ENCODE results near the gene RARA.
A peak's percentile ranks its signal among the peaks of the same experiment; 100 is the strongest.
"Not testable (repeated sequence)": the region's sequence is repeated elsewhere in the genome, so short reads cannot be mapped to it uniquely, and the experiment has no call there.

RARA gene

DNA sequence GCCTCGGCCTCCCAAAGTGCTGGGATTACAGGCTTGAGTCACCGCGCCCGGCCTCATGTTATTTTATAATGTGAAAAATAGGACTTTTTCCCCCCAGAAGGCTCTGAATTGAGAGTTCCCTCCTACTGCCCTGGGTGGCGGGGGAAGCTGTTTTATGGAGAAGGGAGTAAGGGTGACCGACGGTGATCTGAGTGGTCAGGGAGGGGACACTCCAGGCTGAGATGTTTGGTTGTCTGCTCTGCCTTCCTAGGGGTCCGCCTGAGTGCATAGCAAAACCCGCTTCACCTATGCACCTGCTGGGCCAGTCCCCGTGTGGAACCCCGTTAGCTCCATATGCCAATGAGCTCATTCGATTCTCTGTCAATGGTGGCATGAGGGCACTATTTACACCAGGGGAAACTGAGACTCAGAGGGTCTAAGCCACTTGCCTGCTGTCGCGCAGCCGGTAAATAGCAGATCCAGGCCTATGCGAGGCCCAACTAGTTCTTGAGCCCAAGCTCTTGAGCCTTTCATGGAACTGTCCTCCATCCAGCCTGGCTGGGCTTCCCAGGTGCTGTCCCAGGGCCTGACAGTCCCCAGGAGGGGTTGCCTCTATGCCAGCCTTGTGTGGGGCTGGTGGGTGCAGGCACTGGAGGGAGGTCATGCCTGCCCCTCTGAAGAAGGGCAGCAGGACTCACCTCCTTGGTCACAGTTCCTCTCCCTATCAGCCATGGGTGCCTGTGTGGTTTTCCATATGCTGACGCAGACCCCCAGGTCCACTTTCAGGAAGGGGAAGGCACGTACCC lies 57.3 kb downstream of the RARA start:
- H3K27ac ChIP-seq (ENCODE audit: low read length): no peak overlapping the region; the same call in 1 of the 2 replicates
- TF ChIP-seq EZH2 (IDR thresholded peaks at IDR 0.05; ENCODE audit: borderline replicate concordance, low read depth, low read length, severe bottlenecking): no peak
- TF ChIP-seq CTCF (IDR thresholded peaks at IDR 0.05; ENCODE audit: borderline replicate concordance, extremely low read depth, low read length, poor library complexity, severe bottlenecking): no peak
- 0 out of 2 replicates have a peak overlapping the region, but pooled peaks have one; percentile 9 for H3K9ac ChIP-seq (ENCODE audit: low read depth, low read length)
- H3K36me3 ChIP-seq (ENCODE audit: insufficient read depth, low read length): no peaks in the 10 kb centered on the region
- no peaks in the 10 kb centered on the region for H3K9me3 ChIP-seq (ENCODE audit: insufficient read depth, low read length, severe bottlenecking)
- H2AFZ ChIP-seq (ENCODE audit: low read depth, low read length): no peak overlapping the region
- peaks cover 26% of the 10 kb centered on the region for H3K4me1 ChIP-seq (ENCODE audit: insufficient read depth, low read length)
- ATAC-seq (ENCODE audit: insufficient read depth, low read depth) (no peak), DNase-seq (no peak)
- no peaks in the 10 kb centered on the region for H3K27me3 ChIP-seq (ENCODE audit: insufficient read depth, low read length, poor library complexity)
- no peaks in the 10 kb centered on the region for H3K79me2 ChIP-seq (ENCODE audit: insufficient read depth, low read length)
- H3K4me2 ChIP-seq (ENCODE audit: insufficient read depth, low read length): no peak overlapping the region
- no peaks in the 10 kb centered on the region for H4K20me1 ChIP-seq (ENCODE audit: insufficient read depth, low read length)
- no peak overlapping the region for H3K4me3 ChIP-seq (ENCODE audit: low read depth in 1 of 2, low read length in 2 of 2)

DNA sequence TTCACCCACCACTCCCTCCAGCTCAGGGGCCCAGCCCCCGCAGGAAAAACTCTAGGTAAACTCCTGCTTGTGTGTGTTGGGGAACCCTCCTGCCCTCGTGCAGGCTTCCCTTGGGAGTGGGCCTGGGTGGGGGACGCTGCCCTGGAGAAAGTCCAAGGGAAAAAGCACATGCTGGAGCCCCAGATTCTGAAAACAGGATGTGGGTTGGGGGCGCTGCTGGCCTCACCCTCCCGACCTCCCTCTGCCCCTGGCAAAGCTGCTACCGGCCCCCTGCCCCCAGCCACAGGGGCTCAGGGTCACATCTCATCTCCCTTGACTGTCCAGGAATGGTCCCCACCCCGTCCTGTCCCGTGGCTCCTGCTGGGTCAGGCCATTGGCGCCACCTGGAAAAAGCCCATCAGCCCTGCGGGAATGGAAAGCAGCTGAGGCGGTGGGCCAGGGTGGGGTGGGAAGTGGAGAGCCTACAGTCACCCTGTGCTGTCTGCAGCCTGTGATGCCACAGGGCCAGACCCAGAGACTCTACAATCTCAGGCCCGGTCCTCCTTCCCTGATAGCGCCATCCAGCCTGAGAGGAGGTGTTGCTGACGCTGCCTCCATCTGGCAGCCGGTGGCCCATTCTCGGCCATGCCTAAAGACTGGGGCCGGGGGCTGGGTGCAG lies 58.0 kb downstream of the RARA start:
- Histone ChIP-seq H3K27ac (ENCODE audit: low read length) (no peak overlapping the region), H3K4me1 (ENCODE audit: insufficient read depth, low read length) (peaks cover 24% of the 10 kb centered on the region), H3K4me3 (ENCODE audit: low read depth in 1 of 2, low read length in 2 of 2) (no peak overlapping the region), H3K4me2 (ENCODE audit: insufficient read depth, low read length) (no peak overlapping the region), H3K27me3 (ENCODE audit: insufficient read depth, low read length, poor library complexity) (no peaks in the 10 kb centered on the region), H3K9me3 (ENCODE audit: insufficient read depth, low read length, severe bottlenecking) (no peaks in the 10 kb centered on the region), H3K79me2 (ENCODE audit: insufficient read depth, low read length) (no peaks in the 10 kb centered on the region), H3K36me3 (ENCODE audit: insufficient read depth, low read length) (no peaks in the 10 kb centered on the region), H3K9ac (ENCODE audit: low read depth, low read length) (no peak overlapping the region), H2AFZ (ENCODE audit: low read depth, low read length) (no peak overlapping the region), H4K20me1 (ENCODE audit: insufficient read depth, low read length) (no peaks in the 10 kb centered on the region)
- no peak for ATAC-seq (ENCODE audit: insufficient read depth, low read depth)
- no peak for DNase-seq
- TF ChIP-seq CTCF (IDR thresholded peaks at IDR 0.05; ENCODE audit: borderline replicate concordance, extremely low read depth, low read length, poor library complexity, severe bottlenecking) (no peak), EZH2 (IDR thresholded peaks at IDR 0.05; ENCODE audit: borderline replicate concordance, low read depth, low read length, severe bottlenecking) (no peak)

DNA sequence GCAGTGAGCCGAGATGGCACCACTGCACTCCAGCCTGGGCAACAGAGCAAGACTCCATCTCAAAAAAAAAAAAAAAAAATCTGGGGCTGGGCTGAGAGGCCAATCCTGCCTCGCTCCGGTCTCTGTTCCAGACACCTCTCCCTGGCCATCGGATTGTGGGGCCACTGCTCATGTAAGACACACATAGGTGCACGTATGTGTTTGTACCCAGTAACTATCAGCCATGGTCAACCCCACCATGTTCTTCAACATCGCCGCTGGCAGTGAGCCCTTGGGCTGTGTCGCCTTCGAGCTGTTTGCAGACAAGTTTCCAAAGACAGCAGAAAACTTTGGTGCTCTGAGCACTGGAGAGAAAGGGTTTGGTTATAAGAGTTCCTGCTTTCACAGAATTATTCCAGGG lies 58.7 kb downstream of the RARA start:
- H3K4me2 ChIP-seq (ENCODE audit: insufficient read depth, low read length): not testable (repeated sequence)

GRCh38 chr17:40369923-40370322 lies 60.9 kb downstream of the RARA start:
- Histone ChIP-seq H3K4me2 (ENCODE audit: insufficient read depth, low read length) (no peak overlapping the region), H3K27me3 (ENCODE audit: insufficient read depth, low read length, poor library complexity) (no peaks in the 10 kb centered on the region), H3K9me3 (ENCODE audit: insufficient read depth, low read length, severe bottlenecking) (no peaks in the 10 kb centered on the region), H2AFZ (ENCODE audit: low read depth, low read length) (no peak overlapping the region), H3K4me1 (ENCODE audit: insufficient read depth, low read length) (0 out of 2 replicates have a peak, but pooled peaks cover 4% of the 10 kb centered on the region), H3K9ac (ENCODE audit: low read depth, low read length) (no peak overlapping the region), H3K36me3 (ENCODE audit: insufficient read depth, low read length) (no peaks in the 10 kb centered on the region), H4K20me1 (ENCODE audit: insufficient read depth, low read length) (no peaks in the 10 kb centered on the region), H3K4me3 (ENCODE audit: low read depth in 1 of 2, low read length in 2 of 2) (no peak overlapping the region), H3K27ac (ENCODE audit: low read length) (no peak overlapping the region), H3K79me2 (ENCODE audit: insufficient read depth, low read length) (no peaks in the 10 kb centered on the region)
- TF ChIP-seq CTCF (IDR thresholded peaks at IDR 0.05; ENCODE audit: borderline replicate concordance, extremely low read depth, low read length, poor library complexity, severe bottlenecking) (no peak), EZH2 (IDR thresholded peaks at IDR 0.05; ENCODE audit: borderline replicate concordance, low read depth, low read length, severe bottlenecking) (no peak)
- no peak for DNase-seq
- no peak for ATAC-seq (ENCODE audit: insufficient read depth, low read depth)

More for the DNA sequence above, 58.7 kb downstream of the RARA start:
- not testable (repeated sequence) for ATAC-seq (ENCODE audit: insufficient read depth, low read depth); H3K9me3 ChIP-seq (ENCODE audit: insufficient read depth, low read length, severe bottlenecking); H3K36me3 ChIP-seq (ENCODE audit: insufficient read depth, low read length); H4K20me1 ChIP-seq (ENCODE audit: insufficient read depth, low read length); H3K9ac ChIP-seq (ENCODE audit: low read depth, low read length); H3K4me3 ChIP-seq (ENCODE audit: low read depth in 1 of 2, low read length in 2 of 2); H3K27ac ChIP-seq (ENCODE audit: low read length); H3K79me2 ChIP-seq (ENCODE audit: insufficient read depth, low read length); H2AFZ ChIP-seq (ENCODE audit: low read depth, low read length); H3K27me3 ChIP-seq (ENCODE audit: insufficient read depth, low read length, poor library complexity); DNase-seq
- peaks cover 16% of the 10 kb centered on the region for H3K4me1 ChIP-seq (ENCODE audit: insufficient read depth, low read length)
